Measurements from ENCODE around the gene VAPA.

The VAPA gene

GRCh38 chr18:9914584-9915290 lies 921 bp downstream of the VAPA start:
- peak; percentile 57 to 69 (median 66) for DNase-seq (ENCODE audit: low read depth in 3 of 3)

- no peak for DNase-seq (ENCODE audit: low read depth in 3 of 3)
These were observed 1.7 kb downstream of the VAPA start for GRCh38 chr18:9915291-9916076.

GRCh38 chr18:9916077-9916639 lies 2.3 kb downstream of the VAPA start:
- DNase-seq (ENCODE audit: low read depth in 3 of 3): no peak

- no peak for DNase-seq (ENCODE audit: low read depth in 3 of 3)
These were observed 3.0 kb downstream of the VAPA start for GRCh38 chr18:9916808-9917207.

GRCh38 chr18:9918016-9918680 lies 4.3 kb downstream of the VAPA start:
- no peak for DNase-seq (ENCODE audit: low read depth in 3 of 3)

GRCh38 chr18:9919564-9920232 lies 5.9 kb downstream of the VAPA start:
- no peak for DNase-seq (ENCODE audit: low read depth in 3 of 3)

- DNase-seq (ENCODE audit: low read depth in 3 of 3): no peak
These were observed 8.9 kb downstream of the VAPA start for GRCh38 chr18:9922592-9923311.

- DNase-seq (ENCODE audit: low read depth in 3 of 3): no peak
These were observed 10.6 kb downstream of the VAPA start for GRCh38 chr18:9924371-9924943.

GRCh38 chr18:9925369-9925768 lies 11.6 kb downstream of the VAPA start:
- DNase-seq (ENCODE audit: low read depth in 3 of 3): no peak

GRCh38 chr18:9925795-9926194 lies 12.0 kb downstream of the VAPA start:
- DNase-seq (ENCODE audit: low read depth in 3 of 3): no peak

- DNase-seq (ENCODE audit: low read depth in 3 of 3): no peak
These were observed 12.5 kb downstream of the VAPA start for GRCh38 chr18:9926223-9926894.

GRCh38 chr18:9926977-9927376 lies 13.2 kb downstream of the VAPA start:
- DNase-seq (ENCODE audit: low read depth in 3 of 3): no peak

GRCh38 chr18:9927392-9928063 lies 13.7 kb downstream of the VAPA start:
- no peak for DNase-seq (ENCODE audit: low read depth in 3 of 3)

- DNase-seq (ENCODE audit: low read depth in 3 of 3): no peak
These were observed 14.9 kb downstream of the VAPA start for GRCh38 chr18:9928646-9929259.

GRCh38 chr18:9930299-9930884 lies 16.6 kb downstream of the VAPA start:
- DNase-seq (ENCODE audit: low read depth in 3 of 3): no peak

GRCh38 chr18:9931146-9931545 lies 17.3 kb downstream of the VAPA start:
- no peak for DNase-seq (ENCODE audit: low read depth in 3 of 3)

GRCh38 chr18:9931678-9932077 lies 17.9 kb downstream of the VAPA start:
- no peak for DNase-seq (ENCODE audit: low read depth in 3 of 3)

GRCh38 chr18:9933865-9934264 lies 20.0 kb downstream of the VAPA start:
- no peak for DNase-seq (ENCODE audit: low read depth in 3 of 3)

GRCh38 chr18:9934274-9934673 lies 20.5 kb downstream of the VAPA start:
- DNase-seq (ENCODE audit: low read depth in 3 of 3): no peak

Data from stimulated activated CD4-positive, alpha-beta T cell treated with anti-CD3 and anti-CD28 coated beads, TNF-alpha, amount 100 ng/mL, for 4 hours (primary cell).